GM19372 (cell line): ENCODE results near the gene FOXO3B.
"Not testable (repeated sequence)": the region's sequence is repeated elsewhere in the genome, so short reads cannot be mapped to it uniquely, and the experiment has no call there.

Source experiments
- ATAC-seq: cut with Tn5 transposase; IDR thresholded peaks from one replicate; pipeline ENCODE4 v1.9.1; 2021; ENCODE audit warnings: mild to moderate bottlenecking, low read depth, moderate library complexity; ENCODE audit not compliant: unreplicated experiment

The FOXO3B gene

GRCh38 chr17:18661924-18662624 is 20.0 kb downstream of the FOXO3B start:
- not testable (repeated sequence) for ATAC-seq

GRCh38 chr17:18650094-18650493 is 32.0 kb downstream of the FOXO3B start:
- not testable (repeated sequence) for ATAC-seq

- not testable (repeated sequence) for ATAC-seq
These were observed 37.8 kb downstream of the FOXO3B start, which contains the start of gene TBC1D28 for GRCh38 chr17:18644291-18644690. TBC1D28 (minus strand) TSS chr17:18644391; CDS start chr17:18641352, 3,039 bp downstream.

GRCh38 chr17:18643124-18643523 is 39.0 kb downstream of the FOXO3B start:
- ATAC-seq: not testable (repeated sequence)

DNA sequence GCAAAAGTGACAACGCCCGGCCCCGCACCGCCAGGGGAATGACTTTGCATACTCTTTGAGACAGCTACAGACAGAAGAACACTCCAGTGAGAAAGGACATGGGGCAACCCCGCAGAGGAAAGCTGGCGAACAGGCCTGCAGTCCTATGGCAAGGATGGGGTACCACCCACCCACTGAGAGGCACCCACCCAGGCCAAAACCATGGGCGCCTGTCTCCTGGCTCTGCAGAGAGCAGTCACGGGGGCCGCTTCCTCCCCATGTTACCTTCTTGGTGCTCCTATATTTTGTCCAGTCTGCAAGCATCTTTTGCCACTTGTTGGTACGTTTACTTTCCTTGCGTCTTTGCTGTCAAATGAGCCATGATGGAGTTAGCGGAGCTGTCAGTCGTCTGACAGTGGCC is 43.8 kb downstream of the FOXO3B start:
- ATAC-seq: not testable (repeated sequence)

DNA sequence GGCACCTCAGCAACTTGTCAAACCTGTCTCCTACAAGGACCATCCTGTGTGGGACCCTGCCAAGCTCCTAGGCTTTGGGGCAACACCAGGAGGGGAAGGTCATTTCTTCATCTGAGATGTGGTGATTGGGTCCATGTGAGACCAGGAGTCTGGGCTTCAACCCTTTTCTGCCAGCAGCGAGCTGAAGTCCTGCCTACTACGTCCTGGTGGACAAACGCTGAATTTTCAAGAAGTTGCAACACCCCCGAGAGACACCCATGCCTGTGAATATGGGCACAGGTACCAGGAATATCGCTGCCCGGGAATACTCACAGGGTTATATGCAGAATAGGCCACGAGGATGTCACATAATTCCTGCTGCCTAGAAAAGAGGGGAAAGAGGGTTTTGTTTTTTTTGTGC is 45.9 kb downstream of the FOXO3B start:
- ATAC-seq: not testable (repeated sequence)

DNA sequence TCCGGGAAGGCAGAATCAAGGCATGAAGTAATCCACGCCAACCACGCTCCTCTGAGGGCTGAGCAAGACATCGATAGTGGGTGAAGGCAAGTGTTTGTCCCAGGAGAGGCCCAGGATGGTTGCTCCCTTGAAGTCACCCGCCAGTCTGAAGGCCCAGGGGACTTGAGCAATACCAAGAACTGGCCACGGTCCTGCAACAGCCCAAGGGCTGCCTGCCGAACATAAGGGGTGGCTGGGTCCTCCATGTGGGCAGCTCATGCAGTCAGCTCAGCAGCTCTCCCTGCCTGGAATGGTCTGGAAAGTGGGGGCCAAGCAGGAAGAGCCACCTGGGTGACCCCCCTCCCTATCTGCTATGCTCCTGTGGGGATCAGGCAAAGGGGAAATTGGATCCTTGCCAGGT is 46.3 kb downstream of the FOXO3B start:
- not testable (repeated sequence) for ATAC-seq

- not testable (repeated sequence) for ATAC-seq
These were observed 47.4 kb downstream of the FOXO3B start for GRCh38 chr17:18634550-18635263.
